Measurements from ENCODE around the gene FUT9.

Gene FUT9

DNA sequence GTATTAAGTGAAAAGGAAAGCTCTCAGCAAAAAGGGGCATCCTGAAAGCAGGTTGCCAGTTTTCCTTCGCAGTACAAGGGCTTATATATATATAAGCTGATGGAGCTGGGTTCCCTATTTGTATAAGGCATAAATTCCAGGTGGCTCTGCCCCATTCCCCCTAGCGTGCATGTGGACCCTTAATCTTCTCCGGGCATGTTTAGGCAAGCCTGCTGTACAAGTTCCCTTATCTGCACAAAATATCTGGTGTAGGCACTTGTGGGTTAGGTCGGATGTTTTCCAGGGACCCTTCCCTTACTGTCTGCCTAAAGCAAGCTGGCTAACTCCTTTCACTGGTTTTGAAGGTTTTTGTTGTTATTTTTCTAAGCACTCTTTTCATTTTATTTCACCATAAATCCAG, 140.7 kb downstream of the FUT9 start:
- TF ChIP-seq TCF4 (CRISPR knock-in tag; IDR thresholded peaks at IDR 0.05; ENCODE audit: borderline replicate concordance) (no peak), BACH2 (CRISPR knock-in tag; IDR thresholded peaks at IDR 0.05; ENCODE audit: borderline replicate concordance) (no peak), ZNF70 (CRISPR knock-in tag; IDR thresholded peaks at IDR 0.05) (no peak), PPARA (CRISPR knock-in tag; IDR thresholded peaks at IDR 0.05; ENCODE audit: borderline replicate concordance) (no peak), ISL1 (CRISPR knock-in tag; IDR thresholded peaks at IDR 0.05) (no peak), RARB (CRISPR knock-in tag; IDR thresholded peaks at IDR 0.05) (no peak), SNAI2 (CRISPR knock-in tag; IDR thresholded peaks at IDR 0.05) (no peak), ZNF8 (CRISPR knock-in tag; IDR thresholded peaks at IDR 0.05) (no peak), ZFP3 (CRISPR knock-in tag; IDR thresholded peaks at IDR 0.05) (no peak), ZNF565 (CRISPR knock-in tag; conservative IDR thresholded peaks at IDR 0.05; ENCODE audit: low read depth) (no peak), CSDC2 (CRISPR knock-in tag; IDR thresholded peaks at IDR 0.05) (no peak)
- TF ChIP-seq, protein P1, sequence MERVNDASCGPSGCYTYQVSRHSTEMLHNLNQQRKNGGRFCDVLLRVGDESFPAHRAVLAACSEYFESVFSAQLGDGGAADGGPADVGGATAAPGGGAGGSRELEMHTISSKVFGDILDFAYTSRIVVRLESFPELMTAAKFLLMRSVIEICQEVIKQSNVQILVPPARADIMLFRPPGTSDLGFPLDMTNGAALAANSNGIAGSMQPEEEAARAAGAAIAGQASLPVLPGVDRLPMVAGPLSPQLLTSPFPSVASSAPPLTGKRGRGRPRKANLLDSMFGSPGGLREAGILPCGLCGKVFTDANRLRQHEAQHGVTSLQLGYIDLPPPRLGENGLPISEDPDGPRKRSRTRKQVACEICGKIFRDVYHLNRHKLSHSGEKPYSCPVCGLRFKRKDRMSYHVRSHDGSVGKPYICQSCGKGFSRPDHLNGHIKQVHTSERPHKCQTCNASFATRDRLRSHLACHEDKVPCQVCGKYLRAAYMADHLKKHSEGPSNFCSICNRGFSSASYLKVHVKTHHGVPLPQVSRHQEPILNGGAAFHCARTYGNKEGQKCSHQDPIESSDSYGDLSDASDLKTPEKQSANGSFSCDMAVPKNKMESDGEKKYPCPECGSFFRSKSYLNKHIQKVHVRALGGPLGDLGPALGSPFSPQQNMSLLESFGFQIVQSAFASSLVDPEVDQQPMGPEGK (CRISPR knock-in tag; IDR thresholded peaks at IDR 0.05; ENCODE audit: borderline replicate concordance): no peak
- TF ChIP-seq, protein P2, sequence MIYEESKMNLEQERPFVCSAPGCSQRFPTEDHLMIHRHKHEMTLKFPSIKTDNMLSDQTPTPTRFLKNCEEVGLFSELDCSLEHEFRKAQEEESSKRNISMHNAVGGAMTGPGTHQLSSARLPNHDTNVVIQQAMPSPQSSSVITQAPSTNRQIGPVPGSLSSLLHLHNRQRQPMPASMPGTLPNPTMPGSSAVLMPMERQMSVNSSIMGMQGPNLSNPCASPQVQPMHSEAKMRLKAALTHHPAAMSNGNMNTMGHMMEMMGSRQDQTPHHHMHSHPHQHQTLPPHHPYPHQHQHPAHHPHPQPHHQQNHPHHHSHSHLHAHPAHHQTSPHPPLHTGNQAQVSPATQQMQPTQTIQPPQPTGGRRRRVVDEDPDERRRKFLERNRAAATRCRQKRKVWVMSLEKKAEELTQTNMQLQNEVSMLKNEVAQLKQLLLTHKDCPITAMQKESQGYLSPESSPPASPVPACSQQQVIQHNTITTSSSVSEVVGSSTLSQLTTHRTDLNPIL (CRISPR knock-in tag; IDR thresholded peaks at IDR 0.05; ENCODE audit: low read depth): no peak
- no peak for ATAC-seq

DNA sequence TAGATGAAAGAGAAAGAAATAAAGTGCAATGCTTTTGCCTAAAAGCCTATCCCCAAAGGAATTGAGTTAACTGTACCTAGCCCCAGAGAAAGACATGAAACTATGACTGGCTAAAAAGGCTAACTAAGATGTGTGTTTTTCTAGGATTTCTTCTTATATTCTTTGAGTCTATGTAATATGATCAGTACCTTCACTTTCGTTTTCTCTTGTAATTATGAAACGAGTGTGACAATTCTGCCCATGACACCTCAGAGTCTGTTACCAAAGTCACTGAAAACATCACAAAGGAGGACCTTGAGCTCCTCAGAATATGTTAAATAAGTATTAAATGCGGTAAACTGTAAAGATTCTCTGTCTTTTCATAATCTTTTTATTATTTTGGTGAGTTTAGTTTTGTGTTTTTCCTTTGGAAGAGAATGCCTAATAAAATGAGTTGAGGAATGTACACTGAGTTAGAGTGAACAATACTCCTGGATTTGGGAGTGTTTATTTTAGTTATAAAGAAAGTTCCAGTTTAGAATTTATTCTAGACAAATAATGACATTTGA, 141.3 kb downstream of the FUT9 start:
- ATAC-seq: no peak

More for the DNA sequence above, 141.3 kb downstream of the FUT9 start:
- TF ChIP-seq ISL1 (CRISPR knock-in tag; IDR thresholded peaks at IDR 0.05) (no peak), CSDC2 (CRISPR knock-in tag; IDR thresholded peaks at IDR 0.05) (no peak), ZNF70 (CRISPR knock-in tag; IDR thresholded peaks at IDR 0.05) (no peak), ESRRG (CRISPR knock-in tag; IDR thresholded peaks at IDR 0.05) (no peak), RARB (CRISPR knock-in tag; IDR thresholded peaks at IDR 0.05) (no peak), PPARA (CRISPR knock-in tag; IDR thresholded peaks at IDR 0.05; ENCODE audit: borderline replicate concordance) (no peak), ZFP3 (CRISPR knock-in tag; IDR thresholded peaks at IDR 0.05) (no peak), SNAI2 (CRISPR knock-in tag; IDR thresholded peaks at IDR 0.05) (no peak), ZNF565 (CRISPR knock-in tag; conservative IDR thresholded peaks at IDR 0.05; ENCODE audit: low read depth) (no peak), OSR1 (CRISPR knock-in tag; IDR thresholded peaks at IDR 0.05) (no peak), GLIS3 (CRISPR knock-in tag; IDR thresholded peaks at IDR 0.05) (no peak), TCF4 (CRISPR knock-in tag; IDR thresholded peaks at IDR 0.05; ENCODE audit: borderline replicate concordance) (no peak), BACH2 (CRISPR knock-in tag; IDR thresholded peaks at IDR 0.05; ENCODE audit: borderline replicate concordance) (no peak)
- TF ChIP-seq, protein P3, sequence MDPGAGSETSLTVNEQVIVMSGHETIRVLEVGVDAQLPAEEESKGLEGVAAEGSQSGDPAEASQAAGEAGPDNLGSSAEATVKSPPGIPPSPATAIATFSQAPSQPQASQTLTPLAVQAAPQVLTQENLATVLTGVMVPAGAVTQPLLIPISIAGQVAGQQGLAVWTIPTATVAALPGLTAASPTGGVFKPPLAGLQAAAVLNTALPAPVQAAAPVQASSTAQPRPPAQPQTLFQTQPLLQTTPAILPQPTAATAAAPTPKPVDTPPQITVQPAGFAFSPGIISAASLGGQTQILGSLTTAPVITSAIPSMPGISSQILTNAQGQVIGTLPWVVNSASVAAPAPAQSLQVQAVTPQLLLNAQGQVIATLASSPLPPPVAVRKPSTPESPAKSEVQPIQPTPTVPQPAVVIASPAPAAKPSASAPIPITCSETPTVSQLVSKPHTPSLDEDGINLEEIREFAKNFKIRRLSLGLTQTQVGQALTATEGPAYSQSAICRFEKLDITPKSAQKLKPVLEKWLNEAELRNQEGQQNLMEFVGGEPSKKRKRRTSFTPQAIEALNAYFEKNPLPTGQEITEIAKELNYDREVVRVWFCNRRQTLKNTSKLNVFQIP (CRISPR knock-in tag; IDR thresholded peaks at IDR 0.05; ENCODE audit: borderline replicate concordance, low read depth): no peak
- TF ChIP-seq, protein P4, sequence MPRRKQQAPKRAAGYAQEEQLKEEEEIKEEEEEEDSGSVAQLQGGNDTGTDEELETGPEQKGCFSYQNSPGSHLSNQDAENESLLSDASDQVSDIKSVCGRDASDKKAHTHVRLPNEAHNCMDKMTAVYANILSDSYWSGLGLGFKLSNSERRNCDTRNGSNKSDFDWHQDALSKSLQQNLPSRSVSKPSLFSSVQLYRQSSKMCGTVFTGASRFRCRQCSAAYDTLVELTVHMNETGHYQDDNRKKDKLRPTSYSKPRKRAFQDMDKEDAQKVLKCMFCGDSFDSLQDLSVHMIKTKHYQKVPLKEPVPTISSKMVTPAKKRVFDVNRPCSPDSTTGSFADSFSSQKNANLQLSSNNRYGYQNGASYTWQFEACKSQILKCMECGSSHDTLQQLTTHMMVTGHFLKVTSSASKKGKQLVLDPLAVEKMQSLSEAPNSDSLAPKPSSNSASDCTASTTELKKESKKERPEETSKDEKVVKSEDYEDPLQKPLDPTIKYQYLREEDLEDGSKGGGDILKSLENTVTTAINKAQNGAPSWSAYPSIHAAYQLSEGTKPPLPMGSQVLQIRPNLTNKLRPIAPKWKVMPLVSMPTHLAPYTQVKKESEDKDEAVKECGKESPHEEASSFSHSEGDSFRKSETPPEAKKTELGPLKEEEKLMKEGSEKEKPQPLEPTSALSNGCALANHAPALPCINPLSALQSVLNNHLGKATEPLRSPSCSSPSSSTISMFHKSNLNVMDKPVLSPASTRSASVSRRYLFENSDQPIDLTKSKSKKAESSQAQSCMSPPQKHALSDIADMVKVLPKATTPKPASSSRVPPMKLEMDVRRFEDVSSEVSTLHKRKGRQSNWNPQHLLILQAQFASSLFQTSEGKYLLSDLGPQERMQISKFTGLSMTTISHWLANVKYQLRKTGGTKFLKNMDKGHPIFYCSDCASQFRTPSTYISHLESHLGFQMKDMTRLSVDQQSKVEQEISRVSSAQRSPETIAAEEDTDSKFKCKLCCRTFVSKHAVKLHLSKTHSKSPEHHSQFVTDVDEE (CRISPR knock-in tag; IDR thresholded peaks at IDR 0.05): no peak
- TF ChIP-seq, protein P5, sequence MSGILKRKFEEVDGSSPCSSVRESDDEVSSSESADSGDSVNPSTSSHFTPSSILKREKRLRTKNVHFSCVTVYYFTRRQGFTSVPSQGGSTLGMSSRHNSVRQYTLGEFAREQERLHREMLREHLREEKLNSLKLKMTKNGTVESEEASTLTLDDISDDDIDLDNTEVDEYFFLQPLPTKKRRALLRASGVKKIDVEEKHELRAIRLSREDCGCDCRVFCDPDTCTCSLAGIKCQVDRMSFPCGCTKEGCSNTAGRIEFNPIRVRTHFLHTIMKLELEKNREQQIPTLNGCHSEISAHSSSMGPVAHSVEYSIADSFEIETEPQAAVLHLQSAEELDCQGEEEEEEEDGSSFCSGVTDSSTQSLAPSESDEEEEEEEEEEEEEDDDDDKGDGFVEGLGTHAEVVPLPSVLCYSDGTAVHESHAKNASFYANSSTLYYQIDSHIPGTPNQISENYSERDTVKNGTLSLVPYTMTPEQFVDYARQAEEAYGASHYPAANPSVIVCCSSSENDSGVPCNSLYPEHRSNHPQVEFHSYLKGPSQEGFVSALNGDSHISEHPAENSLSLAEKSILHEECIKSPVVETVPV (CRISPR knock-in tag; IDR thresholded peaks at IDR 0.05): no peak
